ENCODE data around the gene ZNF615.

DNA sequence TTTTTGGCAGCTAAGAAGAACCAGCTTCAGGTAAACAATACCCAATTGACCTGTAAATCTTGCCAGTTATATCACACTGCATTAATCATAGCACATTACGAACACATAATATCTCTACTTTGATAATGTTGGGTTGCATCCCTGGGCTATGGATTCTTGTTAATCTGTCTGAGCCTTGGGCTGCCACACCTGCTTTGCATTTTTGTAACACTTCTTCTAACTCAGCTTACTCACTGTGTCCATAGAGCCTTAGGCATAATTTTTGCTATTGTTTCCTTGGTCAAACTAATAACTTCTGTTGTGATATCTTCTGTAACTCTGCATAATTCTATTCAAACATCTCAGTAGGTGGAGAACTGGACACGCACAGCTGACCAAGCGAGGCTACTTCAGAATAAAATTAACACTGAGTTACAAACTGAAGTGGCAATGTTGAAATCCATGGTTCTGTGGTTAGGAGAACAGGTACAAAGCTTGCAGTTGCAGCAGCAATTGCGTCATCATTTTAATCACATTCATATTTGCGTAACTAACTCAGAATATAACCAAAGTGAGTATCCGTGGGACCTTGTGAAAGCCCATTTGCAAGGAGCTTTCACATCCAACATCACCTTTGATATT, 27.8 kb downstream of the ZNF615 start:
- TF ChIP-seq ZNF274 (IDR thresholded peaks at IDR 0.05; ENCODE audit: low read depth, low read length) (no peak), FOSL1 (IDR thresholded peaks at IDR 0.05; ENCODE audit: low read depth) (no peak), EZH2phosphoT487 (IDR thresholded peaks at IDR 0.05; ENCODE audit: borderline replicate concordance) (no peak), POLR2A (IDR thresholded peaks at IDR 0.05; ENCODE audit: borderline replicate concordance, extremely low read depth, insufficient read depth, insufficient read length) (no peak), EZH2 (IDR thresholded peaks at IDR 0.05) (no peak), CEBPB (IDR thresholded peaks at IDR 0.05; ENCODE audit: low read depth) (no peak), JUND (IDR thresholded peaks at IDR 0.05) (no peak), YY1 (IDR thresholded peaks at IDR 0.05; ENCODE audit: extremely low read depth, insufficient replicate concordance, low read depth, low read length) (no peak), ZFX (IDR thresholded peaks at IDR 0.05) (no peak)
- TF ChIP-seq, protein P1, sequence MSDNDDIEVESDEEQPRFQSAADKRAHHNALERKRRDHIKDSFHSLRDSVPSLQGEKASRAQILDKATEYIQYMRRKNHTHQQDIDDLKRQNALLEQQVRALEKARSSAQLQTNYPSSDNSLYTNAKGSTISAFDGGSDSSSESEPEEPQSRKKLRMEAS (IDR thresholded peaks at IDR 0.05) = no peak
- TF ChIP-seq, protein P2, sequence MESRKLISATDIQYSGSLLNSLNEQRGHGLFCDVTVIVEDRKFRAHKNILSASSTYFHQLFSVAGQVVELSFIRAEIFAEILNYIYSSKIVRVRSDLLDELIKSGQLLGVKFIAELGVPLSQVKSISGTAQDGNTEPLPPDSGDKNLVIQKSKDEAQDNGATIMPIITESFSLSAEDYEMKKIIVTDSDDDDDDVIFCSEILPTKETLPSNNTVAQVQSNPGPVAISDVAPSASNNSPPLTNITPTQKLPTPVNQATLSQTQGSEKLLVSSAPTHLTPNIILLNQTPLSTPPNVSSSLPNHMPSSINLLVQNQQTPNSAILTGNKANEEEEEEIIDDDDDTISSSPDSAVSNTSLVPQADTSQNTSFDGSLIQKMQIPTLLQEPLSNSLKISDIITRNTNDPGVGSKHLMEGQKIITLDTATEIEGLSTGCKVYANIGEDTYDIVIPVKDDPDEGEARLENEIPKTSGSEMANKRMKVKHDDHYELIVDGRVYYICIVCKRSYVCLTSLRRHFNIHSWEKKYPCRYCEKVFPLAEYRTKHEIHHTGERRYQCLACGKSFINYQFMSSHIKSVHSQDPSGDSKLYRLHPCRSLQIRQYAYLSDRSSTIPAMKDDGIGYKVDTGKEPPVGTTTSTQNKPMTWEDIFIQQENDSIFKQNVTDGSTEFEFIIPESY (IDR thresholded peaks at IDR 0.05; ENCODE audit: extremely low read depth, insufficient replicate concordance, low read length) = no peak
- TF ChIP-seq, protein P3, sequence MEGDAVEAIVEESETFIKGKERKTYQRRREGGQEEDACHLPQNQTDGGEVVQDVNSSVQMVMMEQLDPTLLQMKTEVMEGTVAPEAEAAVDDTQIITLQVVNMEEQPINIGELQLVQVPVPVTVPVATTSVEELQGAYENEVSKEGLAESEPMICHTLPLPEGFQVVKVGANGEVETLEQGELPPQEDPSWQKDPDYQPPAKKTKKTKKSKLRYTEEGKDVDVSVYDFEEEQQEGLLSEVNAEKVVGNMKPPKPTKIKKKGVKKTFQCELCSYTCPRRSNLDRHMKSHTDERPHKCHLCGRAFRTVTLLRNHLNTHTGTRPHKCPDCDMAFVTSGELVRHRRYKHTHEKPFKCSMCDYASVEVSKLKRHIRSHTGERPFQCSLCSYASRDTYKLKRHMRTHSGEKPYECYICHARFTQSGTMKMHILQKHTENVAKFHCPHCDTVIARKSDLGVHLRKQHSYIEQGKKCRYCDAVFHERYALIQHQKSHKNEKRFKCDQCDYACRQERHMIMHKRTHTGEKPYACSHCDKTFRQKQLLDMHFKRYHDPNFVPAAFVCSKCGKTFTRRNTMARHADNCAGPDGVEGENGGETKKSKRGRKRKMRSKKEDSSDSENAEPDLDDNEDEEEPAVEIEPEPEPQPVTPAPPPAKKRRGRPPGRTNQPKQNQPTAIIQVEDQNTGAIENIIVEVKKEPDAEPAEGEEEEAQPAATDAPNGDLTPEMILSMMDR (IDR thresholded peaks at IDR 0.05 in 2 of 3, conservative IDR thresholded peaks at IDR 0.05 in 1 of 3; ENCODE audit: borderline replicate concordance in 1 of 3, insufficient read depth in 1 of 3, low read depth in 2 of 3, low read length in 2 of 3) = no peak

Measured in HCT116 (cell line).